Immature natural killer cell (primary cell): ENCODE data around the gene RASL11B. TPM values are rescaled to one million over a fixed set of nuclear protein-coding genes. Genes with fewer than 3 reads are reported as not detected.
"Not testable (repeated sequence)": the region's sequence is repeated elsewhere in the genome, so short reads cannot be mapped to it uniquely, and the experiment has no call there.

Experiments
- DNase-seq, 3 donors: peaks; one replicate each; pipeline ENCODE4 v3.0.0; 2022; ENCODE audit warnings: mixed read lengths in 1 of 3
- H3K27ac Mint-ChIP-seq, 6 donors: one replicate each; pipeline ENCODE4 v1.8.0; 2020; ENCODE audit warnings: mixed read lengths in 6 of 6, mild to moderate bottlenecking in 5 of 6, inconsistent platforms in 4 of 6, moderate library complexity in 3 of 6
- H3K27me3 Mint-ChIP-seq, 3 donors: one replicate each; pipeline ENCODE4 v1.8.0; 2020 to 2021; ENCODE audit warnings: low read depth in 3 of 3, mild to moderate bottlenecking in 3 of 3, mixed read lengths in 3 of 3, moderate library complexity in 3 of 3, inconsistent platforms in 1 of 3
- H3K36me3 Mint-ChIP-seq, 3 donors: one replicate each; pipeline ENCODE4 v1.8.0; 2020; ENCODE audit warnings: mixed read lengths in 3 of 3, inconsistent platforms in 2 of 3, mild to moderate bottlenecking in 2 of 3
- H3K4me1 Mint-ChIP-seq, 2 donors: one replicate each; pipeline ENCODE4 v1.8.0; 2020; ENCODE audit warnings: inconsistent platforms in 2 of 2, mild to moderate bottlenecking in 2 of 2, mixed read lengths in 2 of 2, moderate library complexity in 1 of 2
- H3K4me3 Mint-ChIP-seq, 5 donors: one replicate each; pipeline ENCODE4 v1.8.0; 2020; ENCODE audit warnings: mild to moderate bottlenecking in 5 of 5, mixed read lengths in 5 of 5, inconsistent platforms in 3 of 5, moderate library complexity in 3 of 5
- H3K9me3 Mint-ChIP-seq, 6 donors: one replicate each; pipeline ENCODE4 v1.8.0; 2020; ENCODE audit warnings: mild to moderate bottlenecking in 6 of 6, mixed read lengths in 6 of 6, inconsistent platforms in 4 of 6, moderate library complexity in 3 of 6
- polyA plus RNA-seq, 3 donors: library from polyadenylated mRNA; unstranded; fragments of 300-500 nt; fragmentation: Illumina TruSeq; gene quantifications; one replicate each; pipeline ENCODE4 v1.2.3, GENCODE V29; 2021

The RASL11B gene
- under 1 TPM in 1 of 3 donors, not detected in 2; 0.37 TPM for polyA plus RNA-seq

GRCh38 chr4:52861879-52862616 is at the start of gene RASL11B:
Gene RASL11B, plus strand, starts transcription at chr4:52862317. Its CDS starts 191 bp downstream, at chr4:52862508.
- H3K9me3 Mint-ChIP-seq = peaks cover 0 to 4% (median 0%) of the 10 kb centered on the region in 6 donors
- peak; percentile 78 to 80 (median 80) for DNase-seq
- no peaks in the 10 kb centered on the region for H3K36me3 Mint-ChIP-seq
- peak within 1 kb of the TSS; percentile 76 to 89 (median 84) for H3K4me3 Mint-ChIP-seq
- H3K27me3 Mint-ChIP-seq = peaks cover 7 to 33% (median 14%) of the 10 kb centered on the region in 3 donors
- peak within 1 kb of the TSS in 1 of 6 donors; percentile 13 for H3K27ac Mint-ChIP-seq
- H3K4me1 Mint-ChIP-seq = peaks cover 12% of the 10 kb centered on the region in 2 donors

- Mint-ChIP-seq H3K4me1 (no peaks in the 10 kb centered on the region), H3K27ac (no peak overlapping the region), H3K27me3 (peaks cover 2 to 8% (median 3%) of the 10 kb centered on the region in 3 donors), H3K36me3 (no peaks in the 10 kb centered on the region), H3K4me3 (no peak overlapping the region), H3K9me3 (peaks cover 0 to 8% (median 0%) of the 10 kb centered on the region in 6 donors)
- DNase-seq = no peak
Observed at GRCh38 chr4:52813546-52813945, 48.6 kb upstream of the RASL11B start.

- Mint-ChIP-seq H3K4me1 (no peaks in the 10 kb centered on the region), H3K27me3 (peaks cover 0 to 6% (median 5%) of the 10 kb centered on the region in 3 donors), H3K27ac (no peak overlapping the region), H3K36me3 (no peaks in the 10 kb centered on the region), H3K9me3 (peaks cover 0 to 2% (median 0%) of the 10 kb centered on the region in 6 donors), H3K4me3 (no peak overlapping the region)
- no peak for DNase-seq
Observed at GRCh38 chr4:52822583-52822971, 39.5 kb upstream of the RASL11B start.

GRCh38 chr4:52822972-52823701 is 39.0 kb upstream of the RASL11B start:
- peaks cover 0 to 5% (median 4%) of the 10 kb centered on the region in 3 donors for H3K27me3 Mint-ChIP-seq
- H3K27ac Mint-ChIP-seq = no peak overlapping the region
- no peak overlapping the region for H3K4me3 Mint-ChIP-seq
- DNase-seq = no peak
- H3K9me3 Mint-ChIP-seq = peaks cover 0 to 2% (median 0%) of the 10 kb centered on the region in 6 donors
- H3K4me1 Mint-ChIP-seq = no peaks in the 10 kb centered on the region
- H3K36me3 Mint-ChIP-seq = no peaks in the 10 kb centered on the region

- no peak overlapping the region for H3K27ac Mint-ChIP-seq
- peaks cover 0 to 2% (median 0%) of the 10 kb centered on the region in 6 donors for H3K9me3 Mint-ChIP-seq
Observed at GRCh38 chr4:52823702-52824092, 38.4 kb upstream of the RASL11B start.

GRCh38 chr4:52824270-52824602 is 37.9 kb upstream of the RASL11B start:
- H3K36me3 Mint-ChIP-seq = no peaks in the 10 kb centered on the region
- H3K27ac Mint-ChIP-seq = no peak overlapping the region
- no peaks in the 10 kb centered on the region for H3K4me1 Mint-ChIP-seq
- no peak overlapping the region for H3K4me3 Mint-ChIP-seq
- peaks cover 0 to 2% (median 0%) of the 10 kb centered on the region in 6 donors for H3K9me3 Mint-ChIP-seq
- peaks cover 0 to 5% (median 4%) of the 10 kb centered on the region in 3 donors for H3K27me3 Mint-ChIP-seq
- no peak for DNase-seq

More at GRCh38 chr4:52823702-52824092, 38.4 kb upstream of the RASL11B start:
- no peak overlapping the region for H3K4me3 Mint-ChIP-seq
- H3K27me3 Mint-ChIP-seq = peaks cover 0 to 5% (median 4%) of the 10 kb centered on the region in 3 donors
- no peaks in the 10 kb centered on the region for H3K36me3 Mint-ChIP-seq
- no peak for DNase-seq
- no peaks in the 10 kb centered on the region for H3K4me1 Mint-ChIP-seq

- H3K9me3 Mint-ChIP-seq = peaks cover 0 to 2% (median 0%) of the 10 kb centered on the region in 6 donors
- H3K36me3 Mint-ChIP-seq = no peaks in the 10 kb centered on the region
- H3K27ac Mint-ChIP-seq = no peak overlapping the region
- peaks cover 0 to 5% (median 4%) of the 10 kb centered on the region in 3 donors for H3K27me3 Mint-ChIP-seq
- no peak for DNase-seq
- H3K4me1 Mint-ChIP-seq = no peaks in the 10 kb centered on the region
- H3K4me3 Mint-ChIP-seq = no peak overlapping the region
Observed at GRCh38 chr4:52824603-52825459, 37.3 kb upstream of the RASL11B start.

- H3K9me3 Mint-ChIP-seq = peaks cover 0 to 2% (median 0%) of the 10 kb centered on the region in 6 donors
- H3K4me1 Mint-ChIP-seq = no peaks in the 10 kb centered on the region
- no peak for DNase-seq
- H3K36me3 Mint-ChIP-seq = no peaks in the 10 kb centered on the region
- H3K27me3 Mint-ChIP-seq = peaks cover 0 to 5% (median 4%) of the 10 kb centered on the region in 3 donors
- H3K27ac Mint-ChIP-seq = no peak overlapping the region
- H3K4me3 Mint-ChIP-seq = no peak overlapping the region
Observed at GRCh38 chr4:52825460-52826090, 36.5 kb upstream of the RASL11B start.

- H3K9me3 Mint-ChIP-seq = no peaks in the 10 kb centered on the region
- no peak overlapping the region for H3K27ac Mint-ChIP-seq
- no peaks in the 10 kb centered on the region for H3K36me3 Mint-ChIP-seq
- no peak for DNase-seq
- H3K4me3 Mint-ChIP-seq = no peak overlapping the region
- H3K4me1 Mint-ChIP-seq = no peaks in the 10 kb centered on the region
- H3K27me3 Mint-ChIP-seq = peaks cover 1 to 12% (median 8%) of the 10 kb centered on the region in 3 donors
Observed at GRCh38 chr4:52833941-52834525, 28.1 kb upstream of the RASL11B start.

- not testable (repeated sequence) for H3K27ac Mint-ChIP-seq, H3K9me3 Mint-ChIP-seq, H3K4me3 Mint-ChIP-seq, DNase-seq, H3K36me3 Mint-ChIP-seq, H3K4me1 Mint-ChIP-seq
- peaks cover 1 to 12% (median 8%) of the 10 kb centered on the region in 3 donors for H3K27me3 Mint-ChIP-seq
Observed at GRCh38 chr4:52834641-52835456, 27.3 kb upstream of the RASL11B start.

GRCh38 chr4:52836120-52836519 is 26.0 kb upstream of the RASL11B start:
- Mint-ChIP-seq H3K4me1 (no peaks in the 10 kb centered on the region), H3K4me3 (no peak overlapping the region), H3K9me3 (no peaks in the 10 kb centered on the region), H3K36me3 (no peaks in the 10 kb centered on the region), H3K27ac (no peak overlapping the region), H3K27me3 (peaks cover 1 to 12% (median 8%) of the 10 kb centered on the region in 3 donors)
- DNase-seq = no peak

GRCh38 chr4:52836678-52837077 is 25.4 kb upstream of the RASL11B start:
- Mint-ChIP-seq H3K4me1 (no peaks in the 10 kb centered on the region), H3K4me3 (no peak overlapping the region), H3K27ac (no peak overlapping the region), H3K27me3 (peaks cover 1 to 12% (median 8%) of the 10 kb centered on the region in 3 donors), H3K36me3 (no peaks in the 10 kb centered on the region), H3K9me3 (no peaks in the 10 kb centered on the region)
- DNase-seq = no peak
